ENCODE data around the gene KCNN1. TPM values are rescaled to one million over a fixed set of nuclear protein-coding genes. Genes with fewer than 3 reads are reported as not detected.

KCNN1 gene
- total and polyA plus RNA-seq, 2 of the 4 experiments (the other 2 are of a cell fraction), result 0.09 TPM; not detected in 1

DNA sequence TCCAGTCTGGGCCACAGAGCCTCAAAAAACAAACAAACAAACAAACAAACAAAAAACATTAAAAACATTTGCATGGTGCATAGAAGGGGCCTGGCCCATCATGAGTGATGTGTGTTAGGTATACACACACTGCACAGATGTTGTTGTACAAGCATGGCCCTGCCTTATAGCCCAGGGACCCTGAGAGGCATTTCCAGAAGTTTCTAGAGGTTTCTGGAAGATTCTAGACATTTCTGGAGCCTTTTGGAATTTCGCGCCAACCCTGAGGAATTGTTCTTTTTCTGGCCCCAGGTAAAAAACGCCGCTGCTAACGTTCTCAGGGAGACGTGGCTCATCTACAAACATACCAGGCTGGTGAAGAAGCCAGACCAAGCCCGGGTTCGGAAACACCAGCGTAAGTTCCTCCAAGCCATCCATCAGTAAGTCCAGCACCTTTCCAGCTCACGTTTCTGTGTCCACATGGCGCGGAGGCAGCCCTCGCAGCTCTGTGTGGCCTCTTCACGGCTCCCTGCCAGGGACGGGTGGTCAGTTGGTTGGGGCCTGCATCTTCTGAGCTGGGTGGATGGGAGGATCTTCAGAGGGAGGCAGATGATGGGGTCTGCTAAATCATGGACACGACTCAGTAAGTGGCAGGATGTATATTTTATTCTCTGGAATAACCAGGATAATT is 22.7 kb downstream of the KCNN1 start:
- no peak overlapping the region for H3K23ac ChIP-seq (ENCODE audit: low read depth, low read length)
- H2BK5ac ChIP-seq (ENCODE audit: low read depth, low read length, poor library complexity, severe bottlenecking), result no peak overlapping the region
- peaks cover 2% of the 10 kb centered on the region; the same call in 1 of the 2 replicates for H3K27me3 ChIP-seq (ENCODE audit: control insufficient read depth, insufficient read depth, low read length)
- H2AK5ac ChIP-seq (ENCODE audit: low read depth, low read length), result no peak overlapping the region
- no peak overlapping the region for H3K18ac ChIP-seq (ENCODE audit: low read depth, low read length)
- DNase-seq, result no peak
- no peak overlapping the region for H2AFZ ChIP-seq (replicated peaks; ENCODE audit: low read length, poor library complexity)
- no peaks in the 10 kb centered on the region for H3K79me1 ChIP-seq (ENCODE audit: low read depth in 1 of 2, low read length in 2 of 2)
- ChIA-PET CTCF (no interaction called here), POLR2A (ENCODE audit: unreplicated experiment) (no interaction called here)
- no peak overlapping the region for H4K5ac ChIP-seq (ENCODE audit: low read depth, low read length)
- H2BK15ac ChIP-seq (ENCODE audit: low read depth, low read length), result no peak overlapping the region
- TF ChIP-seq, protein P1, sequence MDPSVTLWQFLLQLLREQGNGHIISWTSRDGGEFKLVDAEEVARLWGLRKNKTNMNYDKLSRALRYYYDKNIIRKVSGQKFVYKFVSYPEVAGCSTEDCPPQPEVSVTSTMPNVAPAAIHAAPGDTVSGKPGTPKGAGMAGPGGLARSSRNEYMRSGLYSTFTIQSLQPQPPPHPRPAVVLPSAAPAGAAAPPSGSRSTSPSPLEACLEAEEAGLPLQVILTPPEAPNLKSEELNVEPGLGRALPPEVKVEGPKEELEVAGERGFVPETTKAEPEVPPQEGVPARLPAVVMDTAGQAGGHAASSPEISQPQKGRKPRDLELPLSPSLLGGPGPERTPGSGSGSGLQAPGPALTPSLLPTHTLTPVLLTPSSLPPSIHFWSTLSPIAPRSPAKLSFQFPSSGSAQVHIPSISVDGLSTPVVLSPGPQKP (IDR thresholded peaks at IDR 0.05; ENCODE audit: borderline replicate concordance, low read depth, low read length), result no peak
- no peak for TF ChIP-seq RAD21 (IDR thresholded peaks at IDR 0.05; ENCODE audit: low read length)
- no peak for TF ChIP-seq MXI1 (IDR thresholded peaks at IDR 0.05; ENCODE audit: borderline replicate concordance, low read depth, low read length)
- TF ChIP-seq RFX5 (IDR thresholded peaks at IDR 0.05; ENCODE audit: low read depth, low read length), result no peak
- no peak for TF ChIP-seq CHD1 (IDR thresholded peaks at IDR 0.05; ENCODE audit: low read depth, low read length)
- TF ChIP-seq, protein P2, sequence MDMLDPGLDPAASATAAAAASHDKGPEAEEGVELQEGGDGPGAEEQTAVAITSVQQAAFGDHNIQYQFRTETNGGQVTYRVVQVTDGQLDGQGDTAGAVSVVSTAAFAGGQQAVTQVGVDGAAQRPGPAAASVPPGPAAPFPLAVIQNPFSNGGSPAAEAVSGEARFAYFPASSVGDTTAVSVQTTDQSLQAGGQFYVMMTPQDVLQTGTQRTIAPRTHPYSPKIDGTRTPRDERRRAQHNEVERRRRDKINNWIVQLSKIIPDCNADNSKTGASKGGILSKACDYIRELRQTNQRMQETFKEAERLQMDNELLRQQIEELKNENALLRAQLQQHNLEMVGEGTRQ (IDR thresholded peaks at IDR 0.05; ENCODE audit: low read depth, low read length), result no peak
- TF ChIP-seq SMC3 (IDR thresholded peaks at IDR 0.05; ENCODE audit: low read depth, low read length), result no peak
- H3K36me3 ChIP-seq (ENCODE audit: control insufficient read depth, insufficient read depth, low read length), result no peaks in the 10 kb centered on the region
- in situ Hi-C loops (cut with MboI; ENCODE audit: low sequenced_read_pairs), result loop anchor here (5.0 kb wide), 2 partner anchors 52 to 122 kb away; no protein-coding TSS in a partner anchor
- H3K4me2 ChIP-seq (ENCODE audit: low read depth, low read length), result no peak overlapping the region
- no peak overlapping the region for H3K56ac ChIP-seq (ENCODE audit: extremely low read depth, insufficient read depth, low read length)
- WGBS, 2 experiments (ENCODE audit: extremely low coverage in 2 of 2, insufficient read length in 1 of 2), result 80% methylated on average over 2 of the region's 16 CpGs; no CpG with 5 or more reads in 1 of the 2 experiments
- no peak overlapping the region for H2BK20ac ChIP-seq (ENCODE audit: low read depth, low read length)
- H3K4me1 ChIP-seq (ENCODE audit: control insufficient read depth, insufficient read depth, low read length), result no peaks in the 10 kb centered on the region
- no peak overlapping the region for H4K91ac ChIP-seq (ENCODE audit: insufficient read depth, low read depth, low read length)
- no TSS peak for BruUV-seq (replicated peaks)
- H4K8ac ChIP-seq (ENCODE audit: low read depth in 2 of 2, low read length in 2 of 2), result no peak overlapping the region
- no peak overlapping the region for H3K9ac ChIP-seq (ENCODE audit: low read depth, low read length)
- intact Hi-C loops (cut with micrococcal nuclease), result no loop called here
- no peak overlapping the region for H3K27ac ChIP-seq (ENCODE audit: insufficient read depth, low read length)
- no peak overlapping the region for H3K4ac ChIP-seq (ENCODE audit: low read depth, low read length)
- H2AK9ac ChIP-seq (replicated peaks; ENCODE audit: low read depth, low read length, poor library complexity), result no peak overlapping the region
- H4K20me1 ChIP-seq (ENCODE audit: insufficient read depth, low read length), result no peaks in the 10 kb centered on the region
- no peak overlapping the region for H3K14ac ChIP-seq (replicated peaks; ENCODE audit: low read depth, low read length)
- no peak for ATAC-seq (ENCODE audit: low read depth)
- H3K4me3 ChIP-seq (ENCODE audit: insufficient read depth, low read depth, low read length), result no peak overlapping the region
- H3K9me1 ChIP-seq (ENCODE audit: insufficient read depth, low read length), result no peaks in the 10 kb centered on the region
- no peaks in the 10 kb centered on the region for H3K9me3 ChIP-seq (ENCODE audit: control insufficient read depth, insufficient read depth, low read length)
- dilution Hi-C loops (cut with HindIII; ENCODE audit: low sequenced_read_pairs, unreplicated experiment), result no loop called here
- H2BK120ac ChIP-seq (ENCODE audit: low read depth, low read length), result no peak overlapping the region

Measured in IMR-90 (cell line).